GF-D8 (cell line): ENCODE results near the gene DDX17.

Source experiments
- DNase-seq: peaks from one replicate; lab custom pipeline; 2025; lab: John Stamatoyannopoulos, UW

DDX17 gene

GRCh38 chr22:38448945-38449745, 57.0 kb downstream of the DDX17 start:
- DNase-seq, result no peak

GRCh38 chr22:38446018-38446601, 60.0 kb downstream of the DDX17 start:
- no peak for DNase-seq

GRCh38 chr22:38444783-38445182, 61.3 kb downstream of the DDX17 start:
- no peak for DNase-seq

- no peak for DNase-seq
Measured at GRCh38 chr22:38443628-38444521, 62.2 kb downstream of the DDX17 start.

DNA sequence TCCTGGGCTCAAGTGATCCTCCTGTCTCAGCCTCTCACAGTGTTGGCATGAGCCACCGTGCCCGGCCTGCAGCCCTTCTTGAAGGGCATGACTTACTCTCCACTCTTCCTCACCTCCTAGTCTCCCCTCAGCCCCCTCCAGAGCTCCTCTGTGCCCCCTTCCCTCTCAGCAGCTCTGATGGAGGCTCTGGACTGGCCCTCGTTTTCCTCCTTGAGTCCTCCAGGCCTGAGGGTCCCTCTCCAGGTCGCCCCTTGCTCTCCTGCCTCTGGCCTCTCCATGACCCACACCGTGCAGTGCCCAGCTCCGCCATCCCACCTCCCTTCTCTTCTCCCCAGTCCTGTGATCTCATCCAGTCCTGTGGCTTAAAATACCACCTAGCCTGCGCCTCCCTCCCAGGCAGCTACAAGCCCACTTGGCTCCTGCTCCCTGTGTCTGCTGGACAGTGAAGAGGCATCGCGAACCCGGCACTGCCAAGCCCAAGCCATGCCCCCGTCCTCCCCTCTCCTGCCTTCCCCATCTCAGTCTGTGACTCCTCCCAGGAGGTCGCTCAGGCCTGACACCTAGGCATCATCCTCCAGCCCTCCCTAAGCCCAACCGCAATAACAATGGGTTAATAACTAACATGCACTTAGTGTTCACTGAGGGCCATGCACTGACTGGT, 63.0 kb downstream of the DDX17 start:
- DNase-seq, result no peak

GRCh38 chr22:38441620-38442287, 64.4 kb downstream of the DDX17 start:
- no peak for DNase-seq

DNA sequence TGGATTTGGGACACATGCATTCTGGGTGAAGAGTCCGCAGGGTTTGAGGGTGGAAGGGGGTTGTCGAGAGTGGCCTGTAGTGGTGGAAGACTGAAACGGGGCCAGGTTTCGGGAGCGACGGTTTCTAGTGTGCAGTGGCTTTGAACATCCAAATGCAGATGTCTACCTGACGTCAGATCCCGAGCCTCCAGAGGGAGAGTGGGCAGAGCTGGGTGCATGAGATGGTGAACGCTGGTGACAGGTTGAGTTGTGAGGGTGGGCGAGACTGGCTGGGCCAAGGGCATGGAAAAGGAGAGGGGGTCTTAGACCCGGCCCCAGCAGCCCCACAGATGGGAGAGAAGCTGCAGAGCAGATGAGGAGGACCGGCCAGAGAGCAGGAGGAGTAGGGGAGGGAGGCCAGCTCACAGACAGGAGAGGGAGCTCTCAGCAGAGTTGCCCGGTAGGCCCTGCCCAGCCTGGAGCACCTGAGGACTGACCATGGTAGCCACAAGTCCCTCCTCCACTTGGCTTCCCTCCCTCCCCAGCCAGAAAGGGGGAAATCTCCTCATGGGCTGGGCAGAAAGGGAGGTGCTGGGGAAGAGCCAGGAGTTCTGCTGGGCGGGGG, 65.3 kb downstream of the DDX17 start:
- no peak for DNase-seq

DNA sequence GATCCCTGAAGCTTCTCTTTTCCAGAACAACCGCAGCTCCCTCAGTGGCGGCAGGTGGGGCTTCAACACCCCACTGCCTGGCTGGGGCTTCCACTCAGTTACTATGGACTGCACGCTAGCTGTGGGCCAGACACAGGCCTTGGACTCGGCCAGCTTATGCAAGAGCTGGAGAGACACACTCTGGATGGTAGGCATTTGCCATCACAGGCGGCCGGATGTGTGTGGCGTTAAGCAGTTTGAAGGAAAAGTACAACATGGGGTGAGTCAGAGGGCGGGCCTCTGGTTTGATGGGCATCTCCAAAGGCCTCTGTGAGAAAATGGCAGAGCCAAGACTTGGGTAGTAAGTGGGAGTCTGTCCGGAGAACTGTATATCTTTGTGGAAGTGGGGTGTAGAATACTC, 68.7 kb downstream of the DDX17 start:
- no peak for DNase-seq

- no peak for DNase-seq
Measured at GRCh38 chr22:38436629-38437395, 69.3 kb downstream of the DDX17 start.

GRCh38 chr22:38435965-38436364, 70.1 kb downstream of the DDX17 start:
- DNase-seq, result no peak

- DNase-seq, result no peak
Measured at GRCh38 chr22:38435010-38435409, 71.1 kb downstream of the DDX17 start.

GRCh38 chr22:38433871-38434270, 72.2 kb downstream of the DDX17 start:
- no peak for DNase-seq
